ENCODE data around the gene ARFGEF2.

DNA sequence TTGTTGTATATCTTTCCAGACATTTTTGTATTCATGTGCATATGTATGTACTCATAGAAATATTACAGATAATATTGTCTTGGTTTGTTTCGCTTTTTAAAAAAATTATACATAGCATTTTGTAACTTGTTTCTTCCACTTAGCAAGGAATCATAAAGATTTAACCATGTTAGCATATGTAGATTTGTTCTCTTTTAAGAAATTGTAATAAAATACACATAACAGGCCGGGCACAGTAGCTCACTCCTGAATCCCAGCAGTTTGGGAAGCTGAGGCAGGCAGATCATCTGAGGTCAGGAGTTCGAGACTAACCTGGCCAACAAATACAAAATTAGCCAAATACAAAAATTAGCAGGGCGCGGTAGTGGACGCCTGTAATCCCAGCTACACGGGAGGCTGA, 80.2 kb downstream of the ARFGEF2 start:
- TF ChIP-seq, protein P1, sequence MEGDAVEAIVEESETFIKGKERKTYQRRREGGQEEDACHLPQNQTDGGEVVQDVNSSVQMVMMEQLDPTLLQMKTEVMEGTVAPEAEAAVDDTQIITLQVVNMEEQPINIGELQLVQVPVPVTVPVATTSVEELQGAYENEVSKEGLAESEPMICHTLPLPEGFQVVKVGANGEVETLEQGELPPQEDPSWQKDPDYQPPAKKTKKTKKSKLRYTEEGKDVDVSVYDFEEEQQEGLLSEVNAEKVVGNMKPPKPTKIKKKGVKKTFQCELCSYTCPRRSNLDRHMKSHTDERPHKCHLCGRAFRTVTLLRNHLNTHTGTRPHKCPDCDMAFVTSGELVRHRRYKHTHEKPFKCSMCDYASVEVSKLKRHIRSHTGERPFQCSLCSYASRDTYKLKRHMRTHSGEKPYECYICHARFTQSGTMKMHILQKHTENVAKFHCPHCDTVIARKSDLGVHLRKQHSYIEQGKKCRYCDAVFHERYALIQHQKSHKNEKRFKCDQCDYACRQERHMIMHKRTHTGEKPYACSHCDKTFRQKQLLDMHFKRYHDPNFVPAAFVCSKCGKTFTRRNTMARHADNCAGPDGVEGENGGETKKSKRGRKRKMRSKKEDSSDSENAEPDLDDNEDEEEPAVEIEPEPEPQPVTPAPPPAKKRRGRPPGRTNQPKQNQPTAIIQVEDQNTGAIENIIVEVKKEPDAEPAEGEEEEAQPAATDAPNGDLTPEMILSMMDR (IDR thresholded peaks at IDR 0.05) = no peak
- TF ChIP-seq EP300 (IDR thresholded peaks at IDR 0.05) = no peak

All from stomach (tissue), 4 donors.